Mononuclear cell (primary cell): ENCODE results near the gene SVIL. TPM values are rescaled to one million over a fixed set of nuclear protein-coding genes. Genes with fewer than 3 reads are reported as not detected.
"Not testable (repeated sequence)": the region's sequence is repeated elsewhere in the genome, so short reads cannot be mapped to it uniquely, and the experiment has no call there.

Experiments used
- H3K27me3 ChIP-seq: 2 replicates; pipeline ENCODE4 v1.6.0; 2011; ENCODE audit warnings: low read length, control low read depth; ENCODE audit not compliant: insufficient read depth
- H3K4me1 ChIP-seq: 2 replicates; pipeline ENCODE4 v1.5.1; 2011; ENCODE audit warnings: mild to moderate bottlenecking, low read length, control low read depth; ENCODE audit not compliant: insufficient read depth
- H3K4me3 ChIP-seq: 2 replicates; pipeline ENCODE4 v1.5.1; 2011; ENCODE audit warnings: mild to moderate bottlenecking, low read length, moderate library complexity
- H3K9me3 ChIP-seq: 2 replicates; pipeline ENCODE4 v1.5.1; 2011; ENCODE audit warnings: low read depth, mild to moderate bottlenecking, control low read depth, low read length
- total RNA-seq: library from RNA; depleted of rRNA; stranded (reverse); fragments of >200 nt; gene quantifications from one replicate; pipeline ENCODE4 v1.2.3, GENCODE V29; 2012

The SVIL gene
- total RNA-seq, 1 donor: 39.5 TPM

DNA sequence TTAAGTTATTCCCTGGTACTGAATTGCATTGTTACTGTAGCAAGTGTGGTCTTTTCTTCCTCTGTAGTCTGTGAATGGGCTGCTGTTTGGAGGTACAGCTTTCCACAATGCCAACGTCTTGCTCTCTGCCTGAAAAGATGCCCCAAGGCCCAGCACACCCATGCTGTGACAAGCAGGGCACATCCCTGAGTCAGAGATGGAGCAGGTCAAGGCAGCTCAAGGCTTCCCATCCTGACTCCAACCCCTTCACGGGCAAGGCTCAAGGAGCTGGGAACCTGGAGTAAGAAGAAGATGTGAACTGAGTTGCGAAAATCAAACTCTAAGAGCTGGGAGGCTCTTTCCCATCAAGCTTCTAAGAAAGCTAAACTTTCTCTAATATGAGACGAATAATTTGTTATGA lies 27.2 kb downstream of the SVIL start:
- Histone ChIP-seq H3K27me3 (no peaks in the 10 kb centered on the region), H3K4me1 (peaks cover 19% of the 10 kb centered on the region), H3K9me3 (no peaks in the 10 kb centered on the region), H3K4me3 (no peak overlapping the region)

DNA sequence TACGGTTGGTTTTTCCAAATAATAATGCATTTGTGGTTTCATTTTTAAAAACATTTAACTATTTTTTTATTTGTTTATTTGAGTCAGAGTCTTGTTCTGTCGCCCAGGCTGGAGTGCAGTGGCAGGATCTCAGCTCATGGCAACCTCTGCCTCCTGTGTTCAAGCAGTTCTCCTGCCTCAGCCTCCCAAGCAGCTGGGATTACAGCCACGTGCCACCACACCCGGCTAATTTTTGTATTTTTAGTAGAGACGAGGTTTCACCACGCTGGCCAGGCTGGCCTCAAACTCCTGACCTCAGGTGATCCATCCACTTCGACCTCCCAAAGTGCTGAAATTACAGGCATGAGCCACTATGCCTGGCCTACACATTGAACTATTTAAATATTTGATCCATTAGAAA lies 28.1 kb downstream of the SVIL start:
- not testable (repeated sequence) for H3K4me3 ChIP-seq, H3K9me3 ChIP-seq, H3K27me3 ChIP-seq
- H3K4me1 ChIP-seq: peaks cover 19% of the 10 kb centered on the region

- H3K4me1 ChIP-seq: peaks cover 19% of the 10 kb centered on the region
Measured at GRCh38 chr10:29604291-29604825, 30.4 kb downstream of the SVIL start.

DNA sequence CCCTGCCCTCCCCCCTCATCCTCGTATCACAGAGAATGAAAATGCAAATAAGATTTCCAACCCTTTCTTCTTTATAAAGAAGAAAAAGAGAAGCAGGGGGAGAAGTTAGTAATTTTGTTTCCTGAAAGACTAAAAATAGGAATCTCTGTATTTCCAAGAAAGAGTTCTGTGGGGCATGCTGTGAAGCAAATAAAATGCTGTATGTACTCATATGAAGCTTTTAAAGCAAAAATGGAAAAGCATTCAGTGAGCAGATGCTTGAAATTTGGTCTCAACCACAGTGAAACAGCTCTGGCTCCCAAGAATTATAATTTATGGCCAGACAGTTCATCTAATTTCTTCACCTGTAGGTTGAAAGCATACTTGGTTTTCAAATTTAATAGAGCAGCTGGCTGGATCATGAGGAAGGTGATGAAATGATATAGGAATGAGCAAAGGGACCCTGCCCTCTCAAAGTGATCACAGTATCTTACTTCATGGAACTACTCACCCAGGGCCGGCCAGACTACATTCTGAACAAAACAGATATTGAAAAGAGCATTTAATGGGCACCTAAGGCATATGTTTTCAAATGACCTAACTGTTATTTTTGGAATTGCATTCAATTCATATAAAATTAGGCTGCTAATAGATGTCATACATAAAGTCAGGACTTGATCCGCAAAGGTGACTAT lies 31.4 kb downstream of the SVIL start:
- H3K27me3 ChIP-seq: no peaks in the 10 kb centered on the region
- H3K4me3 ChIP-seq: no peak overlapping the region
- peaks cover 19% of the 10 kb centered on the region for H3K4me1 ChIP-seq
- H3K9me3 ChIP-seq: no peaks in the 10 kb centered on the region

More at GRCh38 chr10:29604291-29604825, 30.4 kb downstream of the SVIL start:
- no peak overlapping the region for H3K4me3 ChIP-seq
- H3K27me3 ChIP-seq: no peaks in the 10 kb centered on the region
- no peaks in the 10 kb centered on the region for H3K9me3 ChIP-seq

GRCh38 chr10:29600821-29601220 lies 34.0 kb downstream of the SVIL start:
- Histone ChIP-seq H3K27me3 (no peaks in the 10 kb centered on the region), H3K4me1 (peaks cover 19% of the 10 kb centered on the region), H3K9me3 (no peaks in the 10 kb centered on the region), H3K4me3 (no peak overlapping the region)

GRCh38 chr10:29600067-29600466 lies 34.7 kb downstream of the SVIL start:
- no peaks in the 10 kb centered on the region for H3K9me3 ChIP-seq
- H3K4me1 ChIP-seq: peaks cover 19% of the 10 kb centered on the region
- no peak overlapping the region for H3K4me3 ChIP-seq
- H3K27me3 ChIP-seq: no peaks in the 10 kb centered on the region

GRCh38 chr10:29598851-29599311 lies 35.9 kb downstream of the SVIL start:
- no peaks in the 10 kb centered on the region for H3K27me3 ChIP-seq
- peaks cover 11% of the 10 kb centered on the region for H3K4me1 ChIP-seq
- no peak overlapping the region for H3K4me3 ChIP-seq
- H3K9me3 ChIP-seq: no peaks in the 10 kb centered on the region

DNA sequence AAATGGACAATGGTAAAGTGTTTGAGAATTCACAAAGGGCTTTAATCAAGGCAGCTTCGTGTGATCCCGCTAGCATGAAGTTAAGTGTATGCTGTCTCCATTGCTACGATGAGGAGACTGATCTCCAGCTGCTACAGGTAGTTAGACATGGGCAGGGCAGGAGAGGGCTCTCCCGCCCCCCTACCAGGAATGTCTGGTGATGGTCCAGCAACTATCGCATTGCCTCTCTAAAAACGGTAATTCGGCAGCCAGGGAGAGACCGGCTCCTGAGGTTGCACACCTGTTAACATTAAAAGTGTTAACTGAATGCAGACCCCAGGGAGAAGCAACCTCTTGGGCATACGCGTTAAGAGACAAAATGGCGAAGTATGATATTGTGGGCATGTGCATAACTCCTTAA lies 37.9 kb downstream of the SVIL start:
- no peaks in the 10 kb centered on the region for H3K4me1 ChIP-seq
- H3K9me3 ChIP-seq: no peaks in the 10 kb centered on the region
- H3K27me3 ChIP-seq: no peaks in the 10 kb centered on the region
- H3K4me3 ChIP-seq: no peak overlapping the region

- Histone ChIP-seq H3K9me3 (no peaks in the 10 kb centered on the region), H3K4me1 (no peaks in the 10 kb centered on the region), H3K4me3 (no peak overlapping the region), H3K27me3 (no peaks in the 10 kb centered on the region)
Measured at GRCh38 chr10:29596356-29596755, 38.4 kb downstream of the SVIL start.

DNA sequence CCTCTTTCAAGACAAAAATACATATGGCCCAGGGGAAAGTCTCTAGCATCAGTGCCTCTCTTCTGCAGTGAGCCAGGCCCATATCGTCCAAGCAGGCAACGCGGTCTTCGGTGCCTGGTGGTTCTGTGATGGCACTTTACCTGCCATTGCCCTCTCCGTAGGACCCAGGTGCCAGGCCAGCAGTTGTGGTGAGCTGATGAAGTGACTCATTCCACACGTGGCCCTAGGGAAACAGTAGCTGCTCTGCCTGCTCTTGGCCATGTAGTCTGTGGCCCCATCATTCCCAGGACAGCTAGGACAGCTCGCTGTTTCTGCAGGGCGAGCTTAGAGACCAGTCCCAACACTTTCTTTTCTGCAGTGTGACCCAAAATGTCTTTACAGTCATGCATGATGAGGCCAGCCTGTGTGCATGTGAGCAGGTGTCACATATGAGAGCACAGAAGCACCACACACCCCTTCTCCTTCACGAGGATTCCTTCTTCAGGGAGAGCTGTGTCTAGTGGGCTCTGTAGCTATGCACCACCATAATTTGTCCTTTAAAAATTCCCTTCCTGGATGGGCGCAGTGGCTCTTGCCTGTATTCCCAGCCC lies 39.0 kb downstream of the SVIL start:
- Histone ChIP-seq H3K4me3 (no peak overlapping the region), H3K27me3 (no peaks in the 10 kb centered on the region), H3K9me3 (no peaks in the 10 kb centered on the region), H3K4me1 (no peaks in the 10 kb centered on the region)

GRCh38 chr10:29595146-29595545 lies 39.6 kb downstream of the SVIL start:
- Histone ChIP-seq H3K27me3 (no peaks in the 10 kb centered on the region), H3K9me3 (no peaks in the 10 kb centered on the region), H3K4me3 (no peak overlapping the region), H3K4me1 (peaks cover 4% of the 10 kb centered on the region)

- Histone ChIP-seq H3K4me3 (no peak overlapping the region), H3K9me3 (no peaks in the 10 kb centered on the region), H3K27me3 (no peaks in the 10 kb centered on the region), H3K4me1 (peaks cover 24% of the 10 kb centered on the region)
Measured at GRCh38 chr10:29591651-29591968, 43.2 kb downstream of the SVIL start.

DNA sequence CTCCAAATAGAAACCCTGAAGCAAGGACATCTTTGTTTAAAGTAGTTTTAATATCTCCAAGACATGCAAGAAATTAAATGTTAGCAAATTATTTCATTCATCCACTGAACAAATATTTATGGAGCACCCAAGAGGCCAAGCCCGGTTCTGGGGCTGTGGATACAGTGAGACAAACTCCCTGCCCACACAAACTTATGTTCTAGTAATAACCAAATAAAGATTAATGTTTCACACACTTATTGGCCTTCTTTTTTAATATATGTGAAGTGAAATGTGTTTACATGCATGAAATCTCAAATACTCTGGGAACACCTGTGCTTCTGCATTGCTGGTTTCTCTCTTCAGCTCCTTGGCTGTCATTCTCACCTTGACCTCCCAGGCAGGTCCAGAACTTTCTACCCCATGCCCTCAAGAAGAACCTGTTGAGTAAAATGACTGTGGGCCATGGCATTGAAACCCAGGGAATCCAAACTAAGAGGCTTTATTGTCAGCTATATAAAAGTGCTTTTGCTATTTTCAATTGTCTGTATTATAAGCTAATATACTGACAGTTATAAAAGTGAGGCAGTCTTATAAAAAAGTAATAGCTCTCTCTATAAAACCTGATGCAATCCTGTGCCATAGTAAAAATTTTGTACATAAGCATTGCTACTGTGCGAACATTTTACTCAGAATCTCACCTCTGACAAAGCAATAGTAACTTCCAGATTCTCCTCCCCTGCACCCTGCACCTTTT lies 43.7 kb downstream of the SVIL start:
- no peaks in the 10 kb centered on the region for H3K27me3 ChIP-seq
- H3K4me3 ChIP-seq: no peak overlapping the region
- no peaks in the 10 kb centered on the region for H3K9me3 ChIP-seq
- peaks cover 24% of the 10 kb centered on the region for H3K4me1 ChIP-seq

GRCh38 chr10:29588629-29589421 lies 45.9 kb downstream of the SVIL start:
- no peaks in the 10 kb centered on the region for H3K9me3 ChIP-seq
- no peak overlapping the region for H3K4me3 ChIP-seq
- peaks cover 24% of the 10 kb centered on the region for H3K4me1 ChIP-seq
- H3K27me3 ChIP-seq: no peaks in the 10 kb centered on the region
